Measurements from ENCODE around the gene RAMP1. TPM values are rescaled to one million over a fixed set of nuclear protein-coding genes. Genes with fewer than 3 reads are reported as not detected.
A peak's percentile ranks its signal among the peaks of the same experiment; 100 is the strongest.

The RAMP1 gene
- total RNA-seq, 1 donor from 2014 or later, result 138 TPM

DNA sequence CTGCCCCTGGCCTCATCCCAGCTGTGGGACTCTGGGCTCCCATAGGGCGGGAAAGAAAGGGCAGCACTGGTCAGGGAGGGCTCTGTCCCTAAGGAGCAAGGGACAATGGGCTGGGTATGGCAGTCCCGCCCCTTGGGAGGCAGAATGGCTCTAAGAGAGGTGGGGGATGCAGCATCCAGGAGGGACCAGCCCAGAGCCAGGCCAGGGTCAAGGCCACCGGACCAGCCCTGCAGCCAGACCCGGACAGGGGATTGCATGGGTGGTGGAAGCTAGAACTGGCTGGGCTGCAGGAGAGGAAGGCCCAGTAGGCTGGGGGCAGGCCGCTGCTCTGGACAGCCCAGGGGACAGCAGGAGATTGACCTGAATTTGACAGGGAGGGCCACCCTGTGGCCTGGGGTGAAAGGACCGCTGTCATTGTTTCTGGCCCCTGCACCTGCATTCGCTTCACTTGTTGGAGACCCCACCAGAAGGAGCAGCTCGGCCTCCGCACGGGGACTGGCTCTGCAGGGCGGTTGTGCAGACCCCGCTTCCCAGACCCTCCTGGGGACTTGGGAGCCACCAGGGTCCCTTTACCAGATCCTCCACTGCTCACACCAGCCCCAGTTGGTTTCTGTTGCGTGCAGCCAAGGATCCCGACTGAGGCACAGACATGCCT lies 14.6 kb downstream of the RAMP1 start:
- DNase-seq, result no peak
- intact Hi-C loops (cut with DNase I), result no loop called here

DNA sequence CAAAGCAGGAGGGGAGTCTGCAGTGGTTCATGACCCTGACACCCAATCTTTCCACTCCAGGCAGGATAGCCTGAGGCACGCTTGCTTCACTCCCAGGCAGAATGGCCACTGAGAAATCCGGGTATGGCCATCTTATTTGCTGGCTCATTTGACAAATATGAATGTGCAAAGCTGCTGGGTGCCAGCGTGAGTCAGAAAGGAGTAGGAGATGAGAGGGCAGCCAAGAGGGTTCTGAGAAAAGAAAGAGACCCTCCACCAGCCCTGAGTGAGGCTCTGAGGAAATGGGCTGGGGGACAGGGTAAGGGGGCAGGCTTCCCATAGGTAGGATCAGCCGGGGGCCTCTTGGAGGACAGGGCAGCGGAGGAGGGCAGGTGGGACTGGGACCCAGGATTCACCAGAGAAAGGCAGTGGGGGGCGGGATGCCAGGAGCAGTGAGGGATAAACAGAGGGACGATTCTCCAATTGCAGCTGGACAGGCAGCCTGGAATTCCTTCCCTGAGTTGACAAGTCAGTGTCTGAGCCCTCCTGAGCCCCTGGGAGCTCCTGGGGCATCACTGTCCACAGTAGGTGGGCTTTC lies 15.2 kb downstream of the RAMP1 start:
- no peak for DNase-seq
- intact Hi-C loops (cut with DNase I), result no loop called here
- no peak for ATAC-seq (ENCODE audit: poor library complexity)

More for the DNA sequence above, 14.6 kb downstream of the RAMP1 start:
- ATAC-seq (ENCODE audit: poor library complexity), result no peak

DNA sequence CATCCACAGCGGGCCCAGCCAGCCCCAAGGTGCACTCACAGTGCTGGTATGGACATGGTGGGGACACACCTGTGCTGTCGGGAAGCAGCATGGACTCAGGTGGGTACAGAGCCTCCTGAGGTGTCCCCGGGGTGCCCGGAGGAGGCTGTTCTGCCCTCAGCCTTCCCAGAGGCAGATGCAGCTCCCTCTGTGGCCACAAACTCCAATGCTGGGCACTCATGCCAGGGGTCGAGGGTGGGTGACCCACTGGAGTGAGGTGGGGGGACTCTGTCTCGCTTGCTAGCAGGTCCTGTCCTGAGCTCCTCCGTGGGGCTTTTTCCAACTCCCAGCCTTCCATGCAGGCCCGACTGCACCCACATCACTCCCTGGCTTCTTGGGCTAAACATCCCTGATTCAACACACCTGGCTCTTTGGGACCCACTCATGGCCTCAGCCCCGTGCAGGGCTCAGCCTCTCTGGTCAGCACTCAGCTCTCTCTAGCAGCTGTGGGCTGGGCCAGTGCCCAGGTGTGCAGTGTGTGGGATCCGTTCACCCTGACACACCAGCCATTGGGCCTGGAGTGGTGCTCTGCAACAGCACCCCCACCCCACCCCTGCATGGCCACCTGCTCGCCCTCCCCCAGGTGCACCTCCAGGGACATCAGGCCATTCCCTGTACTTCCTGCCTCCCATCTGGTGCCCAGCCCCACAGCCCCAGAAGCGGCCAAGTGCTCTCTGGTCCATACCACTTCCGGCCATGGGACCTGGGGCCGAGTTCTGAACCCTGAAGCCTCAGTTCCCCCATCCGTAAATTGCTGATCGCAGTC lies 16.0 kb downstream of the RAMP1 start:
- DNase-seq, result no peak
- no peak for ATAC-seq (ENCODE audit: poor library complexity)
- intact Hi-C loops (cut with DNase I), result no loop called here

DNA sequence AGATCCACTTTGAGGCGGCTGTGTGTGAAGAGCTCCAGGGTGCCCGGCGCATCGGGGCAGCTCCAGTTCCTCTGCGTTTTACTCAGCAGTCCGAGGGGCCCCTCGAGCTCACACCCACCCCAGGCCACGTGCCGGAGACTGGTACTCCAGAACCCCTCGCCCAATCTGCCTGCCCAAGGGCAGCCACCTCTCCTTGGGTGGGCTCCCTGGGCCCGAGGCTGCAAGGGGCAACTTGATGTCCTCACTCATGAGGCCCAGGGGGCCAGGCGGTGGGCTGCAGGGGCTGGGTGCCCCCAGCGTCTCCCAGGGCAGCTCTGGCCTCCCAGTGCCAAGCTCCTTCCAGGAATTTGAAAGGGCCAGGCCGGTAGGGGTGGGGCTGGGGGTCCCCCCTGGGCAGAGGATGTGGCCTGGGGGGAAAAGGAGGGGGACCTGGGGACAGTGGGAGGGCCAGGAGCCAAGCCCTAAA lies 16.7 kb downstream of the RAMP1 start:
- intact Hi-C loops (cut with DNase I), result no loop called here
- ATAC-seq (ENCODE audit: poor library complexity), result no peak
- DNase-seq, result no peak

DNA sequence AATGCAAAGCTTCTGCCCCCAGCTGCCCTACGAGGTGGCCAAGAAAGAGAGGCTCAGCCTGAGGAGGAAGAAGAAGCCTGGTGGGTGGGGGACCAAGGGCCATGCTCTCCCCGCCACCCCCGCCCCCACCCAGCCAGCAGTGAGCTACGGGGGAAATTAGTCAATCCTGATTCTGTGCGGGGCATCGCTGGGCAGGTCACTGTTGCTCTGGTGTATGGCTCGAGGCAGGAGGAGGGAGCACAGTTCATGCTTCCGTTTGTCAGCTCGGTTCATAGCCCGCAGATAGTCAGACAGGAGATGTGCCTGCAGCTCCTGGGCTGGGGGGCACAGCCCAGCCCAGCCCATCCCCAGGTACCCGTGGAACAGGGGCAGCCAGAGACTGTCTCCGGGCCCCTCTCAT lies 17.1 kb downstream of the RAMP1 start:
- no peak for DNase-seq
- ATAC-seq (ENCODE audit: poor library complexity), result no peak
- intact Hi-C loops (cut with DNase I), result no loop called here

DNA sequence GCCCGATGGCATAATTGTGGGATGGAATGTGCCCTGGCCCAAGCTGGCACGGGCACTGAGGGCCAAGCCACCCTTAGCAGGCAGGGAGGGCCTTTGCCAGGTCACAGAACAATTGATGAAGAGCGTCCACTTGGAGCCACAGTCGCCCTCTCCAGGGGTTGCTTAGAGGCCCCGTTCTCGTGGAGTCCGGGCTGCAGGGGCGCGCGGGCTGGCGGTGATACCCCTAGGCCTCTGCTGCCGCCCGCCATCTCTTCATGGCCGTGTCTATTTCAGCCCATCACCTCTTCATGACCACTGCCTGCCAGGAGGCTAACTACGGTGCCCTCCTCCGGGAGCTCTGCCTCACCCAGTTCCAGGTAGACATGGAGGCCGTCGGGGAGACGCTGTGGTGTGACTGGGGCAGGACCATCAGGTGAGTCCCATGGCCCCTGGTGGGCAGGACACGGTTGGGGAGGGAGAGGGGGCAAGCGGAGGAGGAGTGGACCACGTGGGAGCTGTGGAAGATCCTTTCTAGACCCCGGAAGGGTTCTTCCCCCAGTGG lies 17.6 kb downstream of the RAMP1 start:
- ATAC-seq (ENCODE audit: poor library complexity), result peak; percentile 44
- intact Hi-C loops (cut with DNase I), result no loop called here
- no peak for DNase-seq

DNA sequence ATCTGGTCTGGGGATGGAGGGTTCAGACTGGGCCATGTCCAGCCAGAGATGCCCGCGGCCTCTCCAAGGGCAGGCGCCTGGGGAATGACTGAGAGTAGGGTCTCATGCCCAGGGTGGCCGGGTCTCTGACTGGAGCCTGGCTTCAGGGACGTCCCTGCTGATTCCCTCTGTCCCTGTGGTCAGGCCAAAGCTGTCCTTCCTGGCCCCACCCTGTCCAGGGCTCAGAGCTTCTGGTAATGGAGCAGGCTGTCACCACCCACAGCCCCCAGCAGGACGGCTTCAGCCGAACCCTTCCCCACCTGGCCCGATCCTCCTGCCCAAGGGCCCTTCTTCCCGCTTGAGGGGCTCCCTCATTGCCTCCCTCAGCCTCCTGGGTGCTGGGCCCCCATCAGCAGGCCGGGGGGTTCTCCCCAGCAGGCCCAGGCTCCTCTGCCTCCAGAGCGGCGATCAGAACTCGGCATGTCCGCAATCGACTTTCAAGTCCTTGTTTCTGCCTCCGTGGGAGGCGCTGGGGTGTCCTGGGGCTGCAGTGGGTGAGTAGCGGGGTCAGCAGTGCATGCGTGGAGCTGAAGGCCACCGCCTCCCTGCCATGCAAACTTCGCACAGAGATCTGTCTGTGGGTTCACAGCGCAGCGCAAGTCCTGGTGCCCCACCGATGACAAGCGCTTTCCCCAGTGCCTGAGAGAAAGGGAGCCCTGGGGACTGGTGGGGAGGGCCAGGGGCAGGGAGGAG lies 18.3 kb downstream of the RAMP1 start:
- intact Hi-C loops (cut with DNase I), result no loop called here
- ATAC-seq (ENCODE audit: poor library complexity), result no peak
- DNase-seq, result no peak

DNA sequence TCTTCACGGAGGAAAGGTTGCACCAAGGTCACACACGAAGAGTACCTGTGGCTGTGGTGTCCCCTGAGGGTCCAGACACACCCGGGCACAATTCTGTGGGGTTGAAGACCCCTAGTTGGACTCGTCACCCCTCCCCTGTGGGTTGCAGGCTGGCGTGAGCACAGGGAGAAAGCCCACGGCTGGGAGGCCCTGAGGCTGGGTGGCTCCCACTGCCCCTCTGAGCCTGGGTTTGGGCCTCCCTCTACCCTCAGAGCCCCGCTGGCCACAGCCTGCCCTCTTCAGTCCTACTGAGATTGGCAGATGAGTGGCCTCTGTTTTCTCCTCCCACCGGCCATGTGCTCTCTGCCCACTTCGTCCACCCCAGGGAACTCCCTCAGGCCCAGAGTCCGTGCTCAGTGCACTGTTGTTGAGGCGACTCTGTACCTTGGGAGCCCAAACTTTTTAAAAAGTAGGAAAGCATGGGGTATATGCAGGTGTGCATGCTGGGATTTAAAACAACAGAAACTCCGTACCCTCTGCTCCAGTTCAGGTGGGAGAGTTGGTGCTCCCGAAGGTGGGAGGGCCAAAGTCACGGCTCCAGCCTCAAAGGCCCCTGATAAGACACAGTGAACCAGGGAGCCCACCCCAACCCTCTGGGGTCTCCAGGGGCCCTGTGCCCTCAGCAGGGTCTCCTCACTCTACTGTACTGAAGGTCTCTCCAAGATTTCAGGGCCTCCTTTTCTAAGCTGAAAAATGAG lies 19.1 kb downstream of the RAMP1 start:
- intact Hi-C loops (cut with DNase I), result no loop called here
- no peak for DNase-seq
- peak; percentile 6 for ATAC-seq (ENCODE audit: poor library complexity)

DNA sequence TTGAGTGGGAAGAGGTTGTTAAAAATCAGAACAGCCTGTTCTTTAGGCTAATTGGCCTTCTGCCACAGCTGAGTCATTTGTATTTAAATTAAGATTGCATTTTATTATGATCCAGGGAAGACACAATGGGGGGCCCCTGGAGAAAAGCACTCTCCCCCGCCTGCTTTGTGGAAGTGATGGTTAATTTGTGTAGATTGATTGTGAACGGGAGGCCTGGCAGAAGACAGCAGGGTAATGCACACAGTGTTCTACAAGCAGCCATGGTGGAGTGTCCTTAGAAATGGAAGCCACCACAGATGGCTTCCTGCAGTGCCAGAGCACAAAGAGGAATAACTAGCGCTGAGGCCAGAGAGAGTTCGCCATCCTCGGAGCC lies 19.6 kb downstream of the RAMP1 start:
- ATAC-seq (ENCODE audit: poor library complexity), result no peak
- intact Hi-C loops (cut with DNase I), result no loop called here
- DNase-seq, result no peak

DNA sequence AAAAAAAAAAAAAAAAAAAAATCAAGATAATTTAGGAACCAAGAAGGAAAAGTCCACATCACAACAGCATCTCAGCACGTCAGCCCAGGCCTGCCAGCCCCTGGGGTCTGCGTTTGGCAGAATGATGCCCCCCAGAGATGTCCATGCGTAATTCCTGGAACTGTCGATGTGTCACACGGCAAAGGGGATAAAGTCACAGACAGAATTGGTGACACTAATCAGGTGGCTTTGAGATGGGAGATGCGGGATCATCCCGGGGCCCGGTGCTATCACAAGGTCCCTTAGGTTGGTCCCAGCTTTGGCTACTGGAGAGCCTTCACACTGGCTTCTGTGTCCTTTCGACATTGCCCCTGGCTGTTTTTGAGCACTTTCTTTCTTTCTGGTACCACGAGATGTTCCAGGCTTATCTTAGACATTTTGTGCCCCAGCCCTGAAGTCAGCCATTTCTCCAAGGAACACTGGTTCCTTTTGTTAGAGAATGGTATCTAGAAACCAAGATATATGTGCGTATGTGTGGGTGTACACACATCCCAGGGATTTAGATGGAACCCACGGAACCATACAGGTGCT lies 20.7 kb downstream of the RAMP1 start:
- intact Hi-C loops (cut with DNase I), result no loop called here
- DNase-seq (no peak), ATAC-seq (ENCODE audit: poor library complexity) (no peak)

DNA sequence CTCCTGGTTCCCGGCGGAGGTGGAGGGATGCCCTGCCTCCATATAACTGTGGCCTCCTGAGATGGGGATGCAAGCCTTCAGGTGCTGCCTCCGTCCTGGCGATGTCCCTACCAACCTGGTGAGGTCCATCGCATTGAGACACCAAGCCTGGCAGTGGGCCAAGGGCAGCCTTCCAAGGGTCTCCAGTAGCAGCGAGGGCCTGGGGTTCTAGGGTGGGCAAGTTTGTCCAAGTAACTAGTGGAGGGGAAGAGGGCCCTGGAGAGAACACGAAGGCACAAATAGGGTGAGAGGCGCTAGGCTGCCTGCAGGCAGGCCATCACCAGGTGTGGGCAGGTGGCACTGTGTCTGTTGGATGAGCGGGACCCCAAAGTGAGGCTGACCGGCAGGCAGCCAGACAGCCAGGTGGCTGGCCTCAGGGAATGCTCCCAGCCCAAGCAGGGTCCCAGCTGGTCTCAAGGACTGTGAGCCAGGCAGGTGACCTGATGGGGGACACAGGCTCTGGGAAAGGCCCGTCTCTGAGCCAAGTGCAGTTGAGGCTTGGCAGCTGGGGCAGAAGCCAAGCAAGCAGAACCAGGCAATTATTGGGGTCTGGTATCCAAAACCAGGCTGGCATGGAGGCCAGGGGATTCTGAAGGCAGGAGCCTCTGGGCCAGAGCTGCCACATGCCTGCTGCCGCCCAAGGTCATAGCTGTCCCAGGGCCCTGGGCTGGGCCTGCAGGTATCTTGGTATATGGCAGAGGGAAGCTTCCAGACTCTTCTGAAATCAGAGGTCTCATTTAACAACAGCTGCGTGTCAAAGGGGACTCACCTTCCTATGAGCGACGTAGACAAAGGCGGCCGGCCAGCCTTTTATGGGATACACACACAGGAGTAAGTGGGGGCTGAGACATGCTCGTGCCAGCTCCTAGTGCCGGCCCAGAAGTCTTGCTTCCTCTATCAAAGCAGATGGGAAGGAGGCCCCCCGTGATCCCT lies 23.4 kb downstream of the RAMP1 start:
- intact Hi-C loops (cut with DNase I), result no loop called here
- ATAC-seq (ENCODE audit: poor library complexity), result no peak
- no peak for DNase-seq

DNA sequence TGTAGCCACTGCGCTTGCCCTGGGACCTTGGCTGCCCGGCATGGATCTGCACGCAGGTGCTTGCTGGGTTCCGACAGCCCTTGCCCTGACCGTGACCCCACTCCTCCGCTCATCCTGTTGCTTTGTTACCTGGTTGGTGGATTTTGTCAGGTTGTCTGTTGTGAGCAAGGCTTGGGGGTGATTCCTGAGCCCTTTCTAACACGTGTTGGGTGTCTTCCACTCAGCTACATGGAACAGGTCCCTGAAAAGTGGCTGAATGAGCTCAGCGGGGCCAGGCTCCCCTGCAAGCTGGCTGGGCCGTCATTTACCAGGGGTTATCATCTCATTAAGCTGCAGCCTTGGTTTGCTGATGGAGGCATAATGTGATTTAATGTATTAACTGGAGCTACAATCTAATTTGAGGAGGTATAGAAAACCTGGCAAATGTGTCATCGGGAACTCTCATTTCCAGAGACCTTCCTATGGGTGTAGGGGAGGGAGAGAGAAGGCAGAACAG lies 24.6 kb downstream of the RAMP1 start:
- intact Hi-C loops (cut with DNase I), result no loop called here
- no peak for DNase-seq
- ATAC-seq (ENCODE audit: poor library complexity), result no peak

DNA sequence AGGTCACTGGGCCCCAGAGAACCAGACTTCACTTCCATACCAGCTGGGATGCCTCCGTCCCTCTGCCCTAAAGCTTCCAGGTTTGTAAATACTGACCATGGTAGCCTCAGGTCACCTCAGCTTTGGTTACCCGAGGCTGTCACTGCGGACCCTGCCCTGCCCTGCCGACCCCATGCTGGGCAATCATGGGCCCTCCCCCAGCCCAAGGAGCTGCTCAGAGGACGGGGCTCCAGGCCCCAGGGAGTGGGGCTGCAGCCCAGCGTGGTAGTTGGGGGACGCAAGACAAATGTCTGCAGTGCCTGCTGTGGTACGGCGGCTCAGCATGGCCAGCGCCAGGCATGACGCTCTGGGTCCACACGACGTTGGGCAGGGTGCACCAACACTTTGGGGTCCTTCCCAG lies 25.3 kb downstream of the RAMP1 start:
- intact Hi-C loops (cut with DNase I), result no loop called here
- DNase-seq, result no peak
- no peak for ATAC-seq (ENCODE audit: poor library complexity)

DNA sequence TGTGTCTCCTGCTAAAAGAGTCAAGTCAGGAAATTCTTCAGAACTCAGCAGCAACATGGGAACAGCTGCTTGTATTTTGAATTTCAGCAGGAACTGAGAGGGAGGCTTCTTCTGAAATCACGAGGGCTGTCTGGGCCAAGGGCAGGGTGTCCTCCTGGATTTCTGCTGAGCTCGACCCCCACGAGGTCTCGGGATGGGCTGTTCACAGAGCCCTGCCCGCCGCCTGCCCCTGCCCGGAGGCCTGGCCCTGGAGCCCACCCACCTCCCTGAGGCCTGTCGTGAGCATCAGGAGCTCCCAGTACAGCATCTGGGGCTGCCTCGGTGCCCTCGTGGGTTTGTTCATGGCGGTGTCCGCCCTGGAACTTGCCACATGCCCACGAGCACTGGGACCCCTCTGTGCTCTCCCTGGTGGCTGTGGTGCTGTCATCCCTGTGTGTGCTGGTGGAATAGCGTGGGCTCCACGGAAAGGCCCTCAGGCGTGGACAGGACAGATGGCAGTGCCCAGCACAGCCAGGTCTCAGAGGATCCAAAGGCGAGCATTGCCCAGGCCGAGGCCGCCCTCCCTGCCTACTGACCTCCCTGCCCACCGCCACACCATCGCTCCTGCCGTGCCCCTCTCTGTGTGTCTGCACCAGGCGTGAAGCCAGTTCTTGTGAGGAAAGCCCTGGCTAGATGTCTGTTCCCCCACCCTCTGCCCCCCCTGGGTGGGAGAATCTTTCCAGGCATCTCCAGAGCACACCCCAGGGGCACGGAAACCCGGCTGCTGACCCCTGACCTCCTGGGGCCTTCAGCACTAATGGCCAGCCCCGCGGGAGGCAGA lies 25.9 kb downstream of the RAMP1 start:
- intact Hi-C loops (cut with DNase I), result no loop called here
- no peak for DNase-seq
- ATAC-seq (ENCODE audit: poor library complexity), result peak; percentile 5

DNA sequence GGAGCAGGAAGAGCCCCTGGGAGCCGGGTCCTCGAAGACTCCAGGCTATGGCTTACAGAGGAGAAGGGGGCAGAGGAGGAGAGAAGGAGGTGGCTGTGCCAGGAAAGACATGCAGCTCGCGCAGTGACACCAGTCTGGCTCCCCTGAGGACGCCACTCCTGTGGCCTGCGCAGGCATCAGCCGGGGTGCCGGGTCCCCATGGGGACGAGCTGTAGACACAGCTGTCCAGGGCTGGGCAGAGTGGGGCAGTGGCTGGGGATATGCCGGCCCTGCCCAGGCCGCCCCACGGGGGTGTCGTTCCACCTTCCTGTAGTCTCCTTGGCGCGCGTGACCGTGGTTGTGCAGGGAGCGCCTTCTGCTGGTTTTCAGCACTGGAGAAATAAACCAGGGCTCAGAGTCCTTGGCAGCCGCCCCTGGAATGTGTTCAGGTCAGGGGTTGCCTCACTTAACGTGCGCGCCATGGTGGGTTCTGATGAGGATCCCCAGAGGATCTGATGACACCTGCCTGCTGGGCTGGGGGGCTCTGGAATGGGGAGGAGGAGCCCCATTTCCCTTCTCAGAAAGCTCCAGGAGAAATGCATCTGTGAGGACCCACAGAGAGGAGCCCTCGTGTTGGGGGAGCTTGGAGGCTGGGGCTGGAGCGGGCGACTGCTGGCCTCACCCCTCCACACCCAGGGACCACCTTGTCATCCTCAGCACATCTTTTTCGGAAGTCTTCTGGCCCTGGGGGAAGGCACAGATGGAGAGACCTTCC lies 26.7 kb downstream of the RAMP1 start:
- peak; percentile 71 for ATAC-seq (ENCODE audit: poor library complexity)
- peak; percentile 84 for DNase-seq
- intact Hi-C loops (cut with DNase I), result no loop called here

All from Right ventricle myocardium superior (tissue), 1 donor.